Measurements from ENCODE around the gene EIF4G2. TPM values are rescaled to one million over a fixed set of nuclear protein-coding genes. Genes with fewer than 3 reads are reported as not detected.

The EIF4G2 gene
- total and polyA plus RNA-seq, 2 experiments from 2014 or later: 503 to 638 TPM

- no peak for TF ChIP-seq EZH2 (IDR thresholded peaks at IDR 0.05; ENCODE audit: borderline replicate concordance)
- TF ChIP-seq EZH2phosphoT487 (IDR thresholded peaks at IDR 0.05; ENCODE audit: low read depth, severe bottlenecking, unreplicated experiment): no peak
- no peak for TF ChIP-seq CTCF (IDR thresholded peaks at IDR 0.05; ENCODE audit: poor library complexity)
- no peaks in the 10 kb centered on the region for H3K4me1 ChIP-seq (ENCODE audit: insufficient read depth)
- WGBS (ENCODE audit: low lambda C conversion rate, missing lambda C conversion rate): 97% methylated on average over 2 of the region's 2 CpGs
- no peaks in the 10 kb centered on the region for H3K9me2 ChIP-seq (replicated peaks; ENCODE audit: insufficient read depth)
- no peaks in the 10 kb centered on the region for H3K9me3 ChIP-seq (ENCODE audit: low read depth)
- peaks cover 13% of the 10 kb centered on the region for H3K79me2 ChIP-seq
- no peak for DNase-seq (ENCODE audit: low spot score)
- no peak overlapping the region for H3K4me2 ChIP-seq
- H3K27ac ChIP-seq: no peak overlapping the region
- H3K27me3 ChIP-seq: no peaks in the 10 kb centered on the region
- H2AFZ ChIP-seq: no peak overlapping the region
- peaks cover 54% of the 10 kb centered on the region for H4K20me1 ChIP-seq (ENCODE audit: insufficient read depth, poor library complexity, severe bottlenecking)
- H3K36me3 ChIP-seq (replicated peaks; ENCODE audit: insufficient read depth, low read depth): peaks cover 5% of the 10 kb centered on the region
- no peak overlapping the region for H3K4me3 ChIP-seq
Observed at GRCh38 chr11:10797001-10797400, 11.7 kb downstream of the EIF4G2 start.

- H3K27me3 ChIP-seq: no peaks in the 10 kb centered on the region
- WGBS (ENCODE audit: low lambda C conversion rate, missing lambda C conversion rate): 88% methylated on average over 2 of the region's 2 CpGs
- H3K4me2 ChIP-seq: no peak overlapping the region
- no peak overlapping the region for H3K27ac ChIP-seq
- no peak for TF ChIP-seq EZH2 (IDR thresholded peaks at IDR 0.05; ENCODE audit: borderline replicate concordance)
- no peak for TF ChIP-seq CTCF (IDR thresholded peaks at IDR 0.05; ENCODE audit: poor library complexity)
- no peak for TF ChIP-seq EZH2phosphoT487 (IDR thresholded peaks at IDR 0.05; ENCODE audit: low read depth, severe bottlenecking, unreplicated experiment)
- H2AFZ ChIP-seq: no peak overlapping the region
- H3K79me2 ChIP-seq: peaks cover 9% of the 10 kb centered on the region
- H3K9me3 ChIP-seq (ENCODE audit: low read depth): no peaks in the 10 kb centered on the region
- peaks cover 46% of the 10 kb centered on the region for H4K20me1 ChIP-seq (ENCODE audit: insufficient read depth, poor library complexity, severe bottlenecking)
- H3K4me1 ChIP-seq (ENCODE audit: insufficient read depth): no peaks in the 10 kb centered on the region
- no peak for DNase-seq (ENCODE audit: low spot score)
- no peak overlapping the region for H3K4me3 ChIP-seq
- no peaks in the 10 kb centered on the region for H3K9me2 ChIP-seq (replicated peaks; ENCODE audit: insufficient read depth)
- peaks cover 5% of the 10 kb centered on the region for H3K36me3 ChIP-seq (replicated peaks; ENCODE audit: insufficient read depth, low read depth)
Observed at GRCh38 chr11:10796191-10796590, 12.5 kb downstream of the EIF4G2 start.

- Histone ChIP-seq H3K9me2 (replicated peaks; ENCODE audit: insufficient read depth) (no peaks in the 10 kb centered on the region), H3K79me2 (no peaks in the 10 kb centered on the region), H3K4me1 (ENCODE audit: insufficient read depth) (no peaks in the 10 kb centered on the region), H3K27ac (no peak overlapping the region), H3K9me3 (ENCODE audit: low read depth) (no peaks in the 10 kb centered on the region), H3K27me3 (no peaks in the 10 kb centered on the region), H2AFZ (no peak overlapping the region), H3K4me3 (no peak overlapping the region), H4K20me1 (ENCODE audit: insufficient read depth, poor library complexity, severe bottlenecking) (peaks cover 21% of the 10 kb centered on the region), H3K36me3 (replicated peaks; ENCODE audit: insufficient read depth, low read depth) (no peaks in the 10 kb centered on the region), H3K4me2 (no peak overlapping the region)
- WGBS (ENCODE audit: low lambda C conversion rate, missing lambda C conversion rate): 84% methylated on average over 11 of the region's 11 CpGs
- no peak for DNase-seq (ENCODE audit: low spot score)
- TF ChIP-seq EZH2 (IDR thresholded peaks at IDR 0.05; ENCODE audit: borderline replicate concordance) (no peak), CTCF (IDR thresholded peaks at IDR 0.05; ENCODE audit: poor library complexity) (no peak), EZH2phosphoT487 (IDR thresholded peaks at IDR 0.05; ENCODE audit: low read depth, severe bottlenecking, unreplicated experiment) (no peak)
Observed at GRCh38 chr11:10793470-10794255, 15.1 kb downstream of the EIF4G2 start.
